SK-N-SH treated with all-trans-retinoic acid at 6 μM for 48 hours (cell line): ENCODE measurements around the gene SIN3B.

ENCODE experiments used
- ATAC-seq: fragments of 200-7000 bp; cut with Tn5 transposase; 3 replicates; pipeline ENCODE4 v1.9.1; 2020; ENCODE audit warnings: mild to moderate bottlenecking, moderate library complexity
- ARNTL ChIP-seq: fragments of 450-650 bp; formaldehyde crosslinking; IDR thresholded peaks from 2 replicates; pipeline ENCODE4 v1.5.0; 2020; ENCODE audit warnings: low read depth, mild to moderate bottlenecking, moderate library complexity, borderline replicate concordance
- BACH2 ChIP-seq: fragments of 250-450 bp; sonication (Bioruptor Pico); IDR thresholded peaks from 2 replicates; pipeline ENCODE4 v1.9.0; 2021; ENCODE audit warnings: mild to moderate bottlenecking, borderline replicate concordance
- CSDC2 ChIP-seq: fragments of 250-450 bp; sonication (Bioruptor Pico); IDR thresholded peaks from 2 replicates; pipeline ENCODE4 v1.5.0; 2020; ENCODE audit warnings: mild to moderate bottlenecking, moderate library complexity
- ESRRG ChIP-seq: fragments of 250-450 bp; sonication (Bioruptor Pico); IDR thresholded peaks from 2 replicates; pipeline ENCODE4 v1.6.1; 2021; ENCODE audit warnings: mild to moderate bottlenecking
- GLIS3 ChIP-seq: fragments of 250-450 bp; sonication (Bioruptor Pico); IDR thresholded peaks from 2 replicates; pipeline ENCODE4 v1.5.0; 2020; ENCODE audit warnings: mild to moderate bottlenecking, moderate library complexity
- ISL1 ChIP-seq: fragments of 250-450 bp; sonication (Bioruptor Pico); IDR thresholded peaks from 2 replicates; pipeline ENCODE4 v2.1.2; 2022; ENCODE audit warnings: mild to moderate bottlenecking, moderate library complexity
- OSR1 ChIP-seq: fragments of 250-450 bp; sonication (Bioruptor Pico); IDR thresholded peaks from 2 replicates; pipeline ENCODE4 v1.8.0; 2022; ENCODE audit warnings: moderate library complexity, mild to moderate bottlenecking, inconsistent platforms
- POU6F1 ChIP-seq: fragments of 250-450 bp; sonication (Bioruptor Pico); IDR thresholded peaks from 2 replicates; pipeline ENCODE4 v1.8.0; 2021; ENCODE audit warnings: low read depth, mild to moderate bottlenecking, moderate library complexity, borderline replicate concordance
- RARB ChIP-seq: fragments of 250-450 bp; sonication (Bioruptor Pico); IDR thresholded peaks from 2 replicates; pipeline ENCODE4 v1.8.0; 2021; ENCODE audit warnings: mild to moderate bottlenecking, moderate library complexity
- SNAI2 ChIP-seq: fragments of 250-450 bp; sonication (Bioruptor Pico); IDR thresholded peaks from 2 replicates; pipeline ENCODE4 v1.5.0; 2020; ENCODE audit warnings: mild to moderate bottlenecking, moderate library complexity
- TCF4 ChIP-seq: fragments of 250-450 bp; sonication (Bioruptor Pico); IDR thresholded peaks from 2 replicates; pipeline ENCODE4 v1.8.0; 2021; ENCODE audit warnings: mild to moderate bottlenecking, moderate library complexity, borderline replicate concordance
- TOX ChIP-seq: fragments of 250-450 bp; sonication (Bioruptor Pico); IDR thresholded peaks from 2 replicates; pipeline ENCODE4 v1.8.0; 2021; ENCODE audit warnings: mild to moderate bottlenecking, moderate library complexity, borderline replicate concordance
- ZC3H10 ChIP-seq: fragments of 250-450 bp; sonication (Bioruptor Pico); IDR thresholded peaks from 2 replicates; pipeline ENCODE4 v1.5.1; 2021; ENCODE audit warnings: mild to moderate bottlenecking, moderate library complexity
- ZFP3 ChIP-seq: fragments of 250-450 bp; sonication (Bioruptor Pico); IDR thresholded peaks from 2 replicates; pipeline ENCODE4 v1.5.0; 2020; ENCODE audit warnings: mild to moderate bottlenecking, moderate library complexity
- ZFP30 ChIP-seq: fragments of 450-650 bp; formaldehyde crosslinking; IDR thresholded peaks from 2 replicates; pipeline ENCODE4 v1.5.0; 2022; ENCODE audit warnings: mild to moderate bottlenecking, moderate library complexity
- ZNF565 ChIP-seq: fragments of 450-650 bp; formaldehyde crosslinking; conservative IDR thresholded peaks from 2 replicates; pipeline ENCODE4 v1.5.0; 2020; ENCODE audit warnings: low read depth, mild to moderate bottlenecking, moderate library complexity
- ZNF70 ChIP-seq: fragments of 450-650 bp; formaldehyde crosslinking; IDR thresholded peaks from 2 replicates; pipeline ENCODE4 v1.5.0; 2020; ENCODE audit warnings: mild to moderate bottlenecking, moderate library complexity
- ZNF8 ChIP-seq: fragments of 450-650 bp; formaldehyde crosslinking; IDR thresholded peaks from 2 replicates; pipeline ENCODE4 v1.5.0; 2020; ENCODE audit warnings: mild to moderate bottlenecking, moderate library complexity
- TF ChIP-seq, protein P1 (sequence below): fragments of 250-450 bp; sonication (Bioruptor Pico); IDR thresholded peaks from 2 replicates; pipeline ENCODE4 v1.5.1; 2020; ENCODE audit warnings: low read depth, mild to moderate bottlenecking, moderate library complexity
- TF ChIP-seq, protein P2 (sequence below): fragments of 250-450 bp; sonication (Bioruptor Pico); IDR thresholded peaks from 2 replicates; pipeline ENCODE4 v1.5.0; 2020; ENCODE audit warnings: mild to moderate bottlenecking, moderate library complexity
- TF ChIP-seq, protein P3 (sequence below): fragments of 250-450 bp; sonication (Bioruptor Pico); IDR thresholded peaks from 2 replicates; pipeline ENCODE4 v1.8.0; 2020; ENCODE audit warnings: mild to moderate bottlenecking, moderate library complexity, borderline replicate concordance

SIN3B gene

GRCh38 chr19:16853066-16853465 is 23.9 kb downstream of the SIN3B start (continued):
- TF ChIP-seq, protein P1, sequence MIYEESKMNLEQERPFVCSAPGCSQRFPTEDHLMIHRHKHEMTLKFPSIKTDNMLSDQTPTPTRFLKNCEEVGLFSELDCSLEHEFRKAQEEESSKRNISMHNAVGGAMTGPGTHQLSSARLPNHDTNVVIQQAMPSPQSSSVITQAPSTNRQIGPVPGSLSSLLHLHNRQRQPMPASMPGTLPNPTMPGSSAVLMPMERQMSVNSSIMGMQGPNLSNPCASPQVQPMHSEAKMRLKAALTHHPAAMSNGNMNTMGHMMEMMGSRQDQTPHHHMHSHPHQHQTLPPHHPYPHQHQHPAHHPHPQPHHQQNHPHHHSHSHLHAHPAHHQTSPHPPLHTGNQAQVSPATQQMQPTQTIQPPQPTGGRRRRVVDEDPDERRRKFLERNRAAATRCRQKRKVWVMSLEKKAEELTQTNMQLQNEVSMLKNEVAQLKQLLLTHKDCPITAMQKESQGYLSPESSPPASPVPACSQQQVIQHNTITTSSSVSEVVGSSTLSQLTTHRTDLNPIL = no peak
- TF ChIP-seq, protein P2, sequence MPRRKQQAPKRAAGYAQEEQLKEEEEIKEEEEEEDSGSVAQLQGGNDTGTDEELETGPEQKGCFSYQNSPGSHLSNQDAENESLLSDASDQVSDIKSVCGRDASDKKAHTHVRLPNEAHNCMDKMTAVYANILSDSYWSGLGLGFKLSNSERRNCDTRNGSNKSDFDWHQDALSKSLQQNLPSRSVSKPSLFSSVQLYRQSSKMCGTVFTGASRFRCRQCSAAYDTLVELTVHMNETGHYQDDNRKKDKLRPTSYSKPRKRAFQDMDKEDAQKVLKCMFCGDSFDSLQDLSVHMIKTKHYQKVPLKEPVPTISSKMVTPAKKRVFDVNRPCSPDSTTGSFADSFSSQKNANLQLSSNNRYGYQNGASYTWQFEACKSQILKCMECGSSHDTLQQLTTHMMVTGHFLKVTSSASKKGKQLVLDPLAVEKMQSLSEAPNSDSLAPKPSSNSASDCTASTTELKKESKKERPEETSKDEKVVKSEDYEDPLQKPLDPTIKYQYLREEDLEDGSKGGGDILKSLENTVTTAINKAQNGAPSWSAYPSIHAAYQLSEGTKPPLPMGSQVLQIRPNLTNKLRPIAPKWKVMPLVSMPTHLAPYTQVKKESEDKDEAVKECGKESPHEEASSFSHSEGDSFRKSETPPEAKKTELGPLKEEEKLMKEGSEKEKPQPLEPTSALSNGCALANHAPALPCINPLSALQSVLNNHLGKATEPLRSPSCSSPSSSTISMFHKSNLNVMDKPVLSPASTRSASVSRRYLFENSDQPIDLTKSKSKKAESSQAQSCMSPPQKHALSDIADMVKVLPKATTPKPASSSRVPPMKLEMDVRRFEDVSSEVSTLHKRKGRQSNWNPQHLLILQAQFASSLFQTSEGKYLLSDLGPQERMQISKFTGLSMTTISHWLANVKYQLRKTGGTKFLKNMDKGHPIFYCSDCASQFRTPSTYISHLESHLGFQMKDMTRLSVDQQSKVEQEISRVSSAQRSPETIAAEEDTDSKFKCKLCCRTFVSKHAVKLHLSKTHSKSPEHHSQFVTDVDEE (CRISPR knock-in tag) = no peak
- TF ChIP-seq ZNF70 (CRISPR knock-in tag) (no peak), ARNTL (no peak)
- TF ChIP-seq, all 23 proteins: peak for 0

DNA sequence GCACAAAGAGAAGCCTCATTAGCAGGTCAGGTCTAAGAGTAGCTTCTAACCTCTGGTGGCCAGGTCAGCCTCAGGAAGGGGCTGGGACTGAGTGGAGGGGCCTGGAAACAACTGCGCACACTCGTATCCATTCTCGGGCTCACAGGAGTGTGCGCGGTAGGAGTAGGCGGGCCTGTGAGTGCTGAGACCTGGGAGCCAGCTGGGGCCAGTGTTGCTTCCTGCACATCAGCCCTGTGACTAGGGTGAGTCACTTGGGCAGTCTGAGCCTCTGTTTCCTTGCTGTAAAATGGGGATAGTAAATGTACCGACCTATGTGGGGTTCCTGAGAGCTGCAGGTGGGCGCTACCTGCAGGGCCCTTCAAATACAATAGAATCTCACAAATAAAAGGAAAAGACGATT is 26.9 kb downstream of the SIN3B start:
- no peak for ATAC-seq
- TF ChIP-seq, protein P3, sequence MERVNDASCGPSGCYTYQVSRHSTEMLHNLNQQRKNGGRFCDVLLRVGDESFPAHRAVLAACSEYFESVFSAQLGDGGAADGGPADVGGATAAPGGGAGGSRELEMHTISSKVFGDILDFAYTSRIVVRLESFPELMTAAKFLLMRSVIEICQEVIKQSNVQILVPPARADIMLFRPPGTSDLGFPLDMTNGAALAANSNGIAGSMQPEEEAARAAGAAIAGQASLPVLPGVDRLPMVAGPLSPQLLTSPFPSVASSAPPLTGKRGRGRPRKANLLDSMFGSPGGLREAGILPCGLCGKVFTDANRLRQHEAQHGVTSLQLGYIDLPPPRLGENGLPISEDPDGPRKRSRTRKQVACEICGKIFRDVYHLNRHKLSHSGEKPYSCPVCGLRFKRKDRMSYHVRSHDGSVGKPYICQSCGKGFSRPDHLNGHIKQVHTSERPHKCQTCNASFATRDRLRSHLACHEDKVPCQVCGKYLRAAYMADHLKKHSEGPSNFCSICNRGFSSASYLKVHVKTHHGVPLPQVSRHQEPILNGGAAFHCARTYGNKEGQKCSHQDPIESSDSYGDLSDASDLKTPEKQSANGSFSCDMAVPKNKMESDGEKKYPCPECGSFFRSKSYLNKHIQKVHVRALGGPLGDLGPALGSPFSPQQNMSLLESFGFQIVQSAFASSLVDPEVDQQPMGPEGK (CRISPR knock-in tag) = no peak
- TF ChIP-seq RARB = no peak
- no peak for TF ChIP-seq SNAI2 (CRISPR knock-in tag)
- TF ChIP-seq ZNF70 (CRISPR knock-in tag) = no peak
- TF ChIP-seq BACH2 = no peak
- TF ChIP-seq GLIS3 (CRISPR knock-in tag) = no peak
- TF ChIP-seq ZC3H10 (CRISPR knock-in tag) = no peak
- TF ChIP-seq, protein P1 = no peak

GRCh38 chr19:16859626-16860025 is 30.4 kb downstream of the SIN3B start:
- no peak for TF ChIP-seq ZFP30
- TF ChIP-seq TCF4 (CRISPR knock-in tag) = no peak
- no peak for TF ChIP-seq ZNF8
- TF ChIP-seq ISL1 (CRISPR knock-in tag) = no peak
- no peak for TF ChIP-seq RARB
- no peak for TF ChIP-seq ZC3H10 (CRISPR knock-in tag)
- TF ChIP-seq SNAI2 (CRISPR knock-in tag) = no peak
- TF ChIP-seq TOX (CRISPR knock-in tag) = no peak
- no peak for TF ChIP-seq OSR1 (CRISPR knock-in tag)
- TF ChIP-seq BACH2 = no peak
- no peak for TF ChIP-seq ZNF565 (CRISPR knock-in tag)
- TF ChIP-seq GLIS3 (CRISPR knock-in tag) = no peak
- TF ChIP-seq ZNF70 (CRISPR knock-in tag) = no peak
- no peak for ATAC-seq

DNA sequence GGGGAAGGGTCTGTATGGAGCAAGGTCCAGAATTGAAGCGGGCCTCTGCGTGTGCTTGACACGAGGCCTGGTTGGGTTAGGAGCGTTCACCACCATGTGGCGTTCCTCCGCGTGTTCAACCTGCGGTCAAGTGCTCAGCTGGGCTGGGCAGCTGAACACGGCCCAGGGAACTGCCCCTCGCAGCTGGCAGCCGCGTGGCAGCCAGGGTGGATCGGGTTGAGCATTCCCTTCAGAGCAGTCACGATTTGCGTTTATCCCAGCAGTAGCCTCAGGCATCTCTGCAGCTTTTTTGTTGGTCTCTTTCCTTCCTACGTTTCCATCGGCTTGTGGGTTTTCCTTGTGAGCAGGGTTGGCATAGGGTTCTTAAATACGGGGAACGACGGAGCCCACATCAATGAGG is 30.9 kb downstream of the SIN3B start:
- ATAC-seq = no peak
- TF ChIP-seq GLIS3 (CRISPR knock-in tag) = no peak
- TF ChIP-seq TOX (CRISPR knock-in tag) = no peak
- no peak for TF ChIP-seq ZNF8
- TF ChIP-seq ZFP3 (CRISPR knock-in tag) = no peak
- TF ChIP-seq, protein P2 (CRISPR knock-in tag) = no peak
- TF ChIP-seq, protein P3 (CRISPR knock-in tag) = no peak
- no peak for TF ChIP-seq SNAI2 (CRISPR knock-in tag)
- TF ChIP-seq TCF4 (CRISPR knock-in tag) = no peak
- no peak for TF ChIP-seq OSR1 (CRISPR knock-in tag)
- TF ChIP-seq ESRRG = no peak
- no peak for TF ChIP-seq POU6F1 (CRISPR knock-in tag)
- TF ChIP-seq ARNTL = no peak
- TF ChIP-seq CSDC2 (CRISPR knock-in tag) = no peak
